HepG2 (cell line): ENCODE results near the gene SDR39U1. TPM values are rescaled to one million over a fixed set of nuclear protein-coding genes. Genes with fewer than 3 reads are reported as not detected.
A peak's percentile ranks its signal among the peaks of the same experiment; 100 is the strongest.

ENCODE experiments used
- ATF7 ChIP-seq, 2 experiments: fragments of 450-650 bp in 1 of 2; sonication (generic) in 1 of 2; formaldehyde crosslinking in 1 of 2; IDR thresholded peaks; 2 replicates each; pipeline versions ENCODE4 v1.4.0 to v1.6.1; 2016 to 2020; ENCODE audit warnings: antibody characterized with exemption in 1 of 2, mild to moderate bottlenecking in 1 of 2, missing genetic modification reagents in 1 of 2
- ETV6 ChIP-seq: sonication (generic); formaldehyde crosslinking; conservative IDR thresholded peaks from 2 replicates; pipeline ENCODE4 v1.4.0; 2020; ENCODE audit warnings: missing genetic modification reagents
- GABPB1 ChIP-seq: IDR thresholded peaks from 2 replicates; pipeline ENCODE4 v1.6.1; 2016; ENCODE audit warnings: mild to moderate bottlenecking, missing genetic modification reagents, moderate library complexity, missing compliant biosample characterization
- GATA4 ChIP-seq: sonication (generic); IDR thresholded peaks from 2 replicates; pipeline ENCODE4 v1.6.1; 2016; ENCODE audit warnings: antibody characterized with exemption, low read depth, borderline replicate concordance
- MATR3 ChIP-seq: sonication (generic); formaldehyde crosslinking; IDR thresholded peaks from 2 replicates; pipeline ENCODE4 v1.4.0; 2020; ENCODE audit warnings: missing genetic modification reagents
- SRF ChIP-seq: IDR thresholded peaks from 2 replicates; pipeline ENCODE4 v1.6.1; 2011; ENCODE audit warnings: mild to moderate bottlenecking, low read depth, low read length, moderate library complexity
- TBP ChIP-seq: sonication (generic); formaldehyde crosslinking; IDR thresholded peaks from 2 replicates; pipeline ENCODE4 v1.5.0; 2020; ENCODE audit warnings: missing genetic modification reagents
- TOPORS ChIP-seq: sonication (generic); formaldehyde crosslinking; IDR thresholded peaks from 2 replicates; pipeline ENCODE4 v1.8.0; 2023; ENCODE audit warnings: mild to moderate bottlenecking, missing genetic modification reagents
- ZNF629 ChIP-seq: sonication (generic); formaldehyde crosslinking; conservative IDR thresholded peaks from 2 replicates; pipeline ENCODE4 v1.5.0; 2020; ENCODE audit warnings: missing genetic modification reagents
- ZNF724P ChIP-seq: sonication (generic); formaldehyde crosslinking; IDR thresholded peaks from 2 replicates; pipeline ENCODE4 v1.8.0; 2022; ENCODE audit warnings: missing genetic modification reagents, borderline replicate concordance
- ZNF749 ChIP-seq: sonication (generic); formaldehyde crosslinking; IDR thresholded peaks from 2 replicates; pipeline ENCODE4 v1.8.0; 2022; ENCODE audit warnings: mild to moderate bottlenecking, missing genetic modification reagents, moderate library complexity, borderline replicate concordance
- ZXDC ChIP-seq: sonication (generic); formaldehyde crosslinking; IDR thresholded peaks from 2 replicates; pipeline ENCODE4 v1.5.0; 2020; ENCODE audit warnings: mild to moderate bottlenecking, missing genetic modification reagents
- polyA plus RNA-seq, 8 experiments: library from polyadenylated mRNA; depleted of rRNA in 3 of 8; stranded (reverse) in 7 of 8; unstranded in 1 of 8; fragments of >200 nt; fragmentation: Illumina TruSeq in 4 of 8; extraction: Trizol in 4 of 8; gene quantifications; 2 replicates each; pipeline versions ENCODE4 v1.2.1 to v1.2.3, GENCODE V29; 2011 to 2016; ENCODE audit warnings: low read depth in 4 of 8, missing spikeins in 1 of 8, mixed read lengths in 1 of 8; ENCODE audit not compliant: insufficient read depth in 1 of 8
- total RNA-seq, 5 experiments: library from RNA; depleted of rRNA; stranded (reverse); fragments of >200 nt; fragmentation: Illumina TruSeq; extraction: Trizol; gene quantifications; 2 replicates each; pipeline ENCODE4 v1.2.3, GENCODE V29; 2016; ENCODE audit warnings: low read depth in 1 of 5
- TF ChIP-seq, protein P1 (sequence below), 2 experiments: sonication (generic) in 1 of 2; formaldehyde crosslinking in 1 of 2; IDR thresholded peaks; 2 replicates each; pipeline versions ENCODE4 v1.4.0 to v1.6.1; 2018 to 2020; ENCODE audit warnings: missing genetic modification reagents in 2 of 2, borderline replicate concordance in 1 of 2, low read depth in 1 of 2, mild to moderate bottlenecking in 1 of 2, missing biosample characterization in 1 of 2
- TF ChIP-seq, protein P2 (sequence below), 2 experiments: IDR thresholded peaks; 2 replicates each; pipeline ENCODE4 v1.6.1; 2011 to 2012; ENCODE audit warnings: low read length in 2 of 2, borderline replicate concordance in 1 of 2, low read depth in 1 of 2, mild to moderate bottlenecking in 1 of 2, moderate library complexity in 1 of 2
- TF ChIP-seq, protein P3 (sequence below): IDR thresholded peaks from 2 replicates; pipeline ENCODE4 v1.6.1; 2016; ENCODE audit warnings: mild to moderate bottlenecking
- TF ChIP-seq, protein P4 (sequence below): sonication (generic); formaldehyde crosslinking; IDR thresholded peaks from 2 replicates; pipeline ENCODE4 v1.4.0; 2020; ENCODE audit warnings: missing genetic modification reagents

The SDR39U1 gene
- total and polyA plus RNA-seq, 2 of the 13 experiments (the other 11 are each of a cell fraction or from before 2014, with no cell fraction given) = 34.4 to 129 TPM

DNA sequence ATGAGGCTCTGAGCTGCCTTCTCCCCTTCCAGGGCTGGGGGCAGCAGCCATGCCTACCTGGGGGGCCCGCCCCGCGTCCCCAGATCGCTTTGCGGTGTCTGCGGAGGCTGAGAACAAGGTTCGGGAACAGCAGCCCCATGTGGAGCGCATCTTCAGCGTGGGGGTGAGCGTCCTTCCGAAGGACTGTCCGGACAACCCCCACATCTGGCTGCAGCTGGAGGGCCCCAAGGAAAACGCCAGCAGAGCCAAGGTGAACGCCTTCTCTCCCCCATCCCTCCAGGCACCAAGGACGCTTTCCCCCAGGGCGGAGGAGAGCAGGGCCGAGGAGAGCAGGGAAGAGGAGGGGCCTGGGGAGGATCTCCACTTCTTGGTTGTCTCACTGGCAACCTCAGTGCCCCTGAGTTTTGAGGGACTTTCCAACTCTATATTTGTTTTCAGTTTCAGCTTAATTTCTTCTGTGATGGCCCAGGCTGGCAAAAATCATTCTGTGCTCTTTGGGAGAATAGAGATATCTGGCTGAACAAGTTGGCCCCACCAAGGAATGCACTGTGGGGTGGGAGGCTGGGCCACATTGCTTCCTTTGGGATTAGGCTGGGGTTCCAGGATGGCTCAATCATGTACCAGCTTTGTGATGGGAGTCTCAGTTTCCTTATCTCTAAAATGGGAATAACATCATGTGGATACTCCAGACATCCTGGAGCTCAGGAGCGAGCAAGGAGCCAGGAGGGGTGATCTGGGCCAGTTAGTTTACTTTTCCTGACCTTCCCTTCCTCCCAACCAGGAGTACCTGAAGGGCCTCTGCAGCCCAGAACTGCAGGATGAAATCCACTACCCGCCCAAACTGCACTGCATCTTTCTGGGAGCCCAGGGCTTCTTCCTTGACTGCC is 11.7 kb downstream of the SDR39U1 start (continued):
- TF ChIP-seq TOPORS (CRISPR knock-in tag) (peak; percentile 55; the same call in 1 of the 2 replicates), ZNF749 (no peak), GABPB1 (CRISPR knock-in tag) (0 out of 2 replicates have a peak, but pooled peaks have one; percentile 13), GATA4 (no peak), SRF (no peak), ZNF629 (peak; percentile 96), MATR3 (CRISPR knock-in tag) (0 out of 2 replicates have a peak, but pooled peaks have one; percentile 96), ETV6 (CRISPR knock-in tag) (no peak), ATF7 (IDR thresholded peaks at IDR 0.05) (no peak), ATF7 (CRISPR knock-in tag; IDR thresholded peaks at IDR 0.05) (peak; percentile 74; the same call in 1 of the 2 replicates), TBP (CRISPR knock-in tag) (0 out of 2 replicates have a peak, but pooled peaks have one; percentile 74), ZNF724P (CRISPR knock-in tag) (peak; percentile 78; the same call in 1 of the 2 replicates), ZXDC (CRISPR knock-in tag) (no peak)
- TF ChIP-seq, protein P1, sequence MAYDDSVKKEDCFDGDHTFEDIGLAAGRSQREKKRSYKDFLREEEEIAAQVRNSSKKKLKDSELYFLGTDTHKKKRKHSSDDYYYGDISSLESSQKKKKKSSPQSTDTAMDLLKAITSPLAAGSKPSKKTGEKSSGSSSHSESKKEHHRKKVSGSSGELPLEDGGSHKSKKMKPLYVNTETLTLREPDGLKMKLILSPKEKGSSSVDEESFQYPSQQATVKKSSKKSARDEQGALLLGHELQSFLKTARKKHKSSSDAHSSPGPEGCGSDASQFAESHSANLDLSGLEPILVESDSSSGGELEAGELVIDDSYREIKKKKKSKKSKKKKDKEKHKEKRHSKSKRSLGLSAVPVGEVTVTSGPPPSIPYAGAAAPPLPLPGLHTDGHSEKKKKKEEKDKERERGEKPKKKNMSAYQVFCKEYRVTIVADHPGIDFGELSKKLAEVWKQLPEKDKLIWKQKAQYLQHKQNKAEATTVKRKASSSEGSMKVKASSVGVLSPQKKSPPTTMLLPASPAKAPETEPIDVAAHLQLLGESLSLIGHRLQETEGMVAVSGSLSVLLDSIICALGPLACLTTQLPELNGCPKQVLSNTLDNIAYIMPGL (CRISPR knock-in tag; IDR thresholded peaks at IDR 0.05; ENCODE audit: borderline replicate concordance in 1 of 2, low read depth in 1 of 2) = peak; percentile 4 to 37; a peak in 2 of 4 replicates
- TF ChIP-seq, protein P2, sequence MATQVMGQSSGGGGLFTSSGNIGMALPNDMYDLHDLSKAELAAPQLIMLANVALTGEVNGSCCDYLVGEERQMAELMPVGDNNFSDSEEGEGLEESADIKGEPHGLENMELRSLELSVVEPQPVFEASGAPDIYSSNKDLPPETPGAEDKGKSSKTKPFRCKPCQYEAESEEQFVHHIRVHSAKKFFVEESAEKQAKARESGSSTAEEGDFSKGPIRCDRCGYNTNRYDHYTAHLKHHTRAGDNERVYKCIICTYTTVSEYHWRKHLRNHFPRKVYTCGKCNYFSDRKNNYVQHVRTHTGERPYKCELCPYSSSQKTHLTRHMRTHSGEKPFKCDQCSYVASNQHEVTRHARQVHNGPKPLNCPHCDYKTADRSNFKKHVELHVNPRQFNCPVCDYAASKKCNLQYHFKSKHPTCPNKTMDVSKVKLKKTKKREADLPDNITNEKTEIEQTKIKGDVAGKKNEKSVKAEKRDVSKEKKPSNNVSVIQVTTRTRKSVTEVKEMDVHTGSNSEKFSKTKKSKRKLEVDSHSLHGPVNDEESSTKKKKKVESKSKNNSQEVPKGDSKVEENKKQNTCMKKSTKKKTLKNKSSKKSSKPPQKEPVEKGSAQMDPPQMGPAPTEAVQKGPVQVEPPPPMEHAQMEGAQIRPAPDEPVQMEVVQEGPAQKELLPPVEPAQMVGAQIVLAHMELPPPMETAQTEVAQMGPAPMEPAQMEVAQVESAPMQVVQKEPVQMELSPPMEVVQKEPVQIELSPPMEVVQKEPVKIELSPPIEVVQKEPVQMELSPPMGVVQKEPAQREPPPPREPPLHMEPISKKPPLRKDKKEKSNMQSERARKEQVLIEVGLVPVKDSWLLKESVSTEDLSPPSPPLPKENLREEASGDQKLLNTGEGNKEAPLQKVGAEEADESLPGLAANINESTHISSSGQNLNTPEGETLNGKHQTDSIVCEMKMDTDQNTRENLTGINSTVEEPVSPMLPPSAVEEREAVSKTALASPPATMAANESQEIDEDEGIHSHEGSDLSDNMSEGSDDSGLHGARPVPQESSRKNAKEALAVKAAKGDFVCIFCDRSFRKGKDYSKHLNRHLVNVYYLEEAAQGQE (IDR thresholded peaks at IDR 0.05; ENCODE audit: borderline replicate concordance in 1 of 2, low read depth in 1 of 2, low read length in 2 of 2) = no peak
- TF ChIP-seq, protein P3, sequence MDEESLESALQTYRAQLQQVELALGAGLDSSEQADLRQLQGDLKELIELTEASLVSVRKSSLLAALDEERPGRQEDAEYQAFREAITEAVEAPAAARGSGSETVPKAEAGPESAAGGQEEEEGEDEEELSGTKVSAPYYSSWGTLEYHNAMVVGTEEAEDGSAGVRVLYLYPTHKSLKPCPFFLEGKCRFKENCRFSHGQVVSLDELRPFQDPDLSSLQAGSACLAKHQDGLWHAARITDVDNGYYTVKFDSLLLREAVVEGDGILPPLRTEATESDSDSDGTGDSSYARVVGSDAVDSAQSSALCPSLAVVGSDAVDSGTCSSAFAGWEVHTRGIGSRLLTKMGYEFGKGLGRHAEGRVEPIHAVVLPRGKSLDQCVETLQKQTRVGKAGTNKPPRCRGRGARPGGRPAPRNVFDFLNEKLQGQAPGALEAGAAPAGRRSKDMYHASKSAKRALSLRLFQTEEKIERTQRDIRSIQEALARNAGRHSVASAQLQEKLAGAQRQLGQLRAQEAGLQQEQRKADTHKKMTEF = no peak
- TF ChIP-seq, protein P4, sequence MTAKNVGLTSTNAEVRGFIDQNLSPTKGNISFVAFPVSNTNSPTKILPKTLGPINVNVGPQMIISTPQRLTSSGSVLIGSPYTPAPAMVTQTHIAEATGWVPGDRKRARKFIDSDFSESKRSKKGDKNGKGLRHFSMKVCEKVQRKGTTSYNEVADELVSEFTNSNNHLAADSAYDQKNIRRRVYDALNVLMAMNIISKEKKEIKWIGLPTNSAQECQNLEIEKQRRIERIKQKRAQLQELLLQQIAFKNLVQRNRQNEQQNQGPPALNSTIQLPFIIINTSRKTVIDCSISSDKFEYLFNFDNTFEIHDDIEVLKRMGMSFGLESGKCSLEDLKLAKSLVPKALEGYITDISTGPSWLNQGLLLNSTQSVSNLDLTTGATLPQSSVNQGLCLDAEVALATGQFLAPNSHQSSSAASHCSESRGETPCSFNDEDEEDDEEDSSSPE = no peak
